GM12864 (cell line): Measurements from ENCODE around the gene EPRS1.
"Not testable (repeated sequence)": the region's sequence is repeated elsewhere in the genome, so short reads cannot be mapped to it uniquely, and the experiment has no call there.

Experiments used
- DNase-seq: peaks from one replicate; pipeline ENCODE4 v3.0.0-alpha.2; 2011; ENCODE audit warnings: low read depth
- H3K4me3 ChIP-seq: 2 replicates; pipeline ENCODE4 v1.5.1; 2011; ENCODE audit warnings: mild to moderate bottlenecking, low read depth, low read length, control low read depth
- CTCF ChIP-seq: IDR thresholded peaks from 2 replicates; pipeline ENCODE4 v1.5.1; 2011; ENCODE audit warnings: low read depth, mild to moderate bottlenecking, moderate library complexity, low read length, control low read depth, inconsistent platforms; ENCODE audit errors: missing control alignments

EPRS1 gene

GRCh38 chr1:220038640-220039039 lies 7.7 kb downstream of the EPRS1 start:
- no peak for TF ChIP-seq CTCF
- no peak for DNase-seq
- no peak overlapping the region for H3K4me3 ChIP-seq

GRCh38 chr1:220037810-220038209 lies 8.5 kb downstream of the EPRS1 start:
- H3K4me3 ChIP-seq = not testable (repeated sequence)

GRCh38 chr1:220032911-220033310 lies 13.4 kb downstream of the EPRS1 start:
- H3K4me3 ChIP-seq = no peak overlapping the region
- no peak for DNase-seq
- TF ChIP-seq CTCF = no peak

More at GRCh38 chr1:220037810-220038209, 8.5 kb downstream of the EPRS1 start:
- DNase-seq = not testable (repeated sequence)

- no peak overlapping the region for H3K4me3 ChIP-seq
- no peak for DNase-seq
- no peak for TF ChIP-seq CTCF
These were observed 15.0 kb downstream of the EPRS1 start for GRCh38 chr1:220031287-220031686.

- TF ChIP-seq CTCF = no peak
- no peak for DNase-seq
- no peak overlapping the region for H3K4me3 ChIP-seq
These were observed 17.9 kb downstream of the EPRS1 start for GRCh38 chr1:220028346-220028895.

GRCh38 chr1:220019071-220019470 lies 27.2 kb downstream of the EPRS1 start:
- H3K4me3 ChIP-seq = no peak overlapping the region

GRCh38 chr1:220013497-220013896 lies 32.8 kb downstream of the EPRS1 start:
- no peak for TF ChIP-seq CTCF
- no peak overlapping the region for H3K4me3 ChIP-seq
- DNase-seq = no peak

More at GRCh38 chr1:220019071-220019470, 27.2 kb downstream of the EPRS1 start:
- DNase-seq = no peak
- TF ChIP-seq CTCF = no peak
